ENCODE data around the gene YTHDF1.

The YTHDF1 gene

GRCh38 chr20:63188641-63189321 is 27.1 kb downstream of the YTHDF1 start:
- H3K9me3 ChIP-seq (ENCODE audit: control insufficient read depth, low read length): no peaks in the 10 kb centered on the region
- no peak for DNase-seq
- no peak overlapping the region for H2AK5ac ChIP-seq (ENCODE audit: low read length, severe bottlenecking)
- H3K18ac ChIP-seq (ENCODE audit: low read depth in 1 of 2, low read length in 2 of 2): no peak overlapping the region
- no peak overlapping the region for H3K27ac ChIP-seq (ENCODE audit: low read length, poor library complexity, severe bottlenecking)
- H3K23ac ChIP-seq (ENCODE audit: low read length in 2 of 2): no peak overlapping the region
- WGBS: 76% methylated on average over 14 of the region's 15 CpGs
- H3K4ac ChIP-seq (ENCODE audit: low read depth in 1 of 2, low read length in 2 of 2): no peak overlapping the region
- H3K14ac ChIP-seq (ENCODE audit: low read length in 2 of 2): no peak overlapping the region
- H4K91ac ChIP-seq (ENCODE audit: low read length): no peak overlapping the region
- H2BK120ac ChIP-seq (ENCODE audit: low read depth, low read length): no peak overlapping the region
- peaks cover 6% of the 10 kb centered on the region for H3K79me1 ChIP-seq (replicated peaks; ENCODE audit: low read length, poor library complexity, severe bottlenecking)
- no peak overlapping the region for H2BK5ac ChIP-seq (ENCODE audit: low read depth, low read length, poor library complexity, severe bottlenecking)
- no peak overlapping the region for H3K9ac ChIP-seq (ENCODE audit: low read length)
- peaks cover 4 to 24% of the 10 kb centered on the region in 2 experiments for H3K27me3 ChIP-seq (ENCODE audit: control insufficient read depth in 1 of 2, insufficient read depth in 1 of 2, low read length in 2 of 2)
- H2BK15ac ChIP-seq (ENCODE audit: low read depth, poor library complexity, severe bottlenecking): no peak overlapping the region
- no peak overlapping the region for H2BK12ac ChIP-seq (ENCODE audit: low read length in 2 of 2)
- no peak overlapping the region for H4K8ac ChIP-seq (ENCODE audit: low read length)
- peaks cover 5% of the 10 kb centered on the region for H3K4me1 ChIP-seq (ENCODE audit: control insufficient read depth, insufficient read depth, low read depth, low read length)
- no peak overlapping the region for H2AFZ ChIP-seq (ENCODE audit: low read depth, low read length)
- no peaks in the 10 kb centered on the region for H3K36me3 ChIP-seq (ENCODE audit: control insufficient read depth in 1 of 2, insufficient read depth in 2 of 2, low read depth in 1 of 2, low read length in 2 of 2)
- no peak overlapping the region for H3K4me3 ChIP-seq (ENCODE audit: insufficient read depth in 1 of 2, low read depth in 1 of 2, low read length in 2 of 2)
- H3K4me2 ChIP-seq (ENCODE audit: low read length, poor library complexity, severe bottlenecking): no peak overlapping the region

GRCh38 chr20:63188159-63188442 is 27.8 kb downstream of the YTHDF1 start:
- Histone ChIP-seq H4K91ac (ENCODE audit: low read length) (no peak overlapping the region), H2BK5ac (ENCODE audit: low read depth, low read length, poor library complexity, severe bottlenecking) (no peak overlapping the region), H3K27me3 (ENCODE audit: control insufficient read depth in 1 of 2, insufficient read depth in 1 of 2, low read length in 2 of 2) (peaks cover 4 to 29% of the 10 kb centered on the region in 2 experiments), H3K27ac (ENCODE audit: low read length, poor library complexity, severe bottlenecking) (no peak overlapping the region), H4K8ac (ENCODE audit: low read length) (no peak overlapping the region), H3K9ac (ENCODE audit: low read length) (no peak overlapping the region), H2AFZ (ENCODE audit: low read depth, low read length) (no peak overlapping the region), H3K4ac (ENCODE audit: low read depth in 1 of 2, low read length in 2 of 2) (no peak overlapping the region), H3K36me3 (ENCODE audit: control insufficient read depth in 1 of 2, insufficient read depth in 2 of 2, low read depth in 1 of 2, low read length in 2 of 2) (no peaks in the 10 kb centered on the region), H2BK120ac (ENCODE audit: low read depth, low read length) (no peak overlapping the region), H3K9me3 (ENCODE audit: control insufficient read depth, low read length) (no peaks in the 10 kb centered on the region), H3K4me3 (ENCODE audit: insufficient read depth in 1 of 2, low read depth in 1 of 2, low read length in 2 of 2) (no peak overlapping the region), H3K14ac (ENCODE audit: low read length in 2 of 2) (no peak overlapping the region), H3K79me1 (replicated peaks; ENCODE audit: low read length, poor library complexity, severe bottlenecking) (peaks cover 3% of the 10 kb centered on the region), H2BK12ac (ENCODE audit: low read length in 2 of 2) (no peak overlapping the region), H2AK5ac (ENCODE audit: low read length, severe bottlenecking) (no peak overlapping the region), H2BK15ac (ENCODE audit: low read depth, poor library complexity, severe bottlenecking) (no peak overlapping the region), H3K23ac (ENCODE audit: low read length in 2 of 2) (no peak overlapping the region), H3K4me2 (ENCODE audit: low read length, poor library complexity, severe bottlenecking) (no peak overlapping the region), H3K18ac (ENCODE audit: low read depth in 1 of 2, low read length in 2 of 2) (no peak overlapping the region), H3K4me1 (ENCODE audit: control insufficient read depth, insufficient read depth, low read depth, low read length) (peaks cover 4% of the 10 kb centered on the region)
- WGBS: 87% methylated on average over 13 of the region's 13 CpGs
- DNase-seq: no peak

- Histone ChIP-seq H3K14ac (ENCODE audit: low read length in 2 of 2) (no peak overlapping the region), H3K4me1 (ENCODE audit: control insufficient read depth, insufficient read depth, low read depth, low read length) (peaks cover 4% of the 10 kb centered on the region), H2BK5ac (ENCODE audit: low read depth, low read length, poor library complexity, severe bottlenecking) (no peak overlapping the region), H2AK5ac (ENCODE audit: low read length, severe bottlenecking) (no peak overlapping the region), H3K4me3 (ENCODE audit: insufficient read depth in 1 of 2, low read depth in 1 of 2, low read length in 2 of 2) (no peak overlapping the region), H2BK12ac (ENCODE audit: low read length in 2 of 2) (no peak overlapping the region), H3K4ac (ENCODE audit: low read depth in 1 of 2, low read length in 2 of 2) (no peak overlapping the region), H2BK120ac (ENCODE audit: low read depth, low read length) (no peak overlapping the region), H3K4me2 (ENCODE audit: low read length, poor library complexity, severe bottlenecking) (no peak overlapping the region), H3K79me1 (replicated peaks; ENCODE audit: low read length, poor library complexity, severe bottlenecking) (no peaks in the 10 kb centered on the region), H3K36me3 (ENCODE audit: control insufficient read depth in 1 of 2, insufficient read depth in 2 of 2, low read depth in 1 of 2, low read length in 2 of 2) (no peaks in the 10 kb centered on the region), H2AFZ (ENCODE audit: low read depth, low read length) (no peak overlapping the region), H4K91ac (ENCODE audit: low read length) (no peak overlapping the region), H3K9ac (ENCODE audit: low read length) (no peak overlapping the region), H3K27me3 (ENCODE audit: control insufficient read depth in 1 of 2, insufficient read depth in 1 of 2, low read length in 2 of 2) (peaks cover 9 to 34% of the 10 kb centered on the region in 2 experiments), H2BK15ac (ENCODE audit: low read depth, poor library complexity, severe bottlenecking) (no peak overlapping the region), H4K8ac (ENCODE audit: low read length) (no peak overlapping the region), H3K27ac (ENCODE audit: low read length, poor library complexity, severe bottlenecking) (no peak overlapping the region), H3K23ac (ENCODE audit: low read length in 2 of 2) (no peak overlapping the region), H3K18ac (ENCODE audit: low read depth in 1 of 2, low read length in 2 of 2) (no peak overlapping the region), H3K9me3 (ENCODE audit: control insufficient read depth, low read length) (no peaks in the 10 kb centered on the region)
- no peak for DNase-seq
- 82% methylated on average over 7 of the region's 7 CpGs for WGBS
Observed at GRCh38 chr20:63187338-63188158, 28.4 kb downstream of the YTHDF1 start.

GRCh38 chr20:63186528-63187316 is 29.2 kb downstream of the YTHDF1 start:
- Histone ChIP-seq H2AK5ac (ENCODE audit: low read length, severe bottlenecking) (no peak overlapping the region), H3K9me3 (ENCODE audit: control insufficient read depth, low read length) (no peaks in the 10 kb centered on the region), H3K27me3 (ENCODE audit: control insufficient read depth in 1 of 2, insufficient read depth in 1 of 2, low read length in 2 of 2) (peaks cover 15 to 42% of the 10 kb centered on the region in 2 experiments), H3K27ac (ENCODE audit: low read length, poor library complexity, severe bottlenecking) (no peak overlapping the region), H3K18ac (ENCODE audit: low read depth in 1 of 2, low read length in 2 of 2) (no peak overlapping the region), H4K8ac (ENCODE audit: low read length) (no peak overlapping the region), H3K79me1 (replicated peaks; ENCODE audit: low read length, poor library complexity, severe bottlenecking) (no peaks in the 10 kb centered on the region), H3K36me3 (ENCODE audit: control insufficient read depth in 1 of 2, insufficient read depth in 2 of 2, low read depth in 1 of 2, low read length in 2 of 2) (no peaks in the 10 kb centered on the region), H2BK120ac (ENCODE audit: low read depth, low read length) (no peak overlapping the region), H3K4me2 (ENCODE audit: low read length, poor library complexity, severe bottlenecking) (no peak overlapping the region), H3K9ac (ENCODE audit: low read length) (no peak overlapping the region), H3K4me1 (ENCODE audit: control insufficient read depth, insufficient read depth, low read depth, low read length) (peaks cover 4% of the 10 kb centered on the region), H2AFZ (ENCODE audit: low read depth, low read length) (no peak overlapping the region), H2BK12ac (ENCODE audit: low read length in 2 of 2) (no peak overlapping the region), H3K4ac (ENCODE audit: low read depth in 1 of 2, low read length in 2 of 2) (no peak overlapping the region), H2BK5ac (ENCODE audit: low read depth, low read length, poor library complexity, severe bottlenecking) (no peak overlapping the region), H2BK15ac (ENCODE audit: low read depth, poor library complexity, severe bottlenecking) (no peak overlapping the region), H3K4me3 (ENCODE audit: insufficient read depth in 1 of 2, low read depth in 1 of 2, low read length in 2 of 2) (no peak overlapping the region), H3K23ac (ENCODE audit: low read length in 2 of 2) (no peak overlapping the region), H4K91ac (ENCODE audit: low read length) (no peak overlapping the region), H3K14ac (ENCODE audit: low read length in 2 of 2) (no peak overlapping the region)
- peak; percentile 10 for DNase-seq
- WGBS: 84% methylated on average over 7 of the region's 8 CpGs

Data from mesenchymal stem cell (in vitro differentiated cells and primary cell).